K562 (cell line): ENCODE measurements around the gene SUPT5H. TPM values are rescaled to one million over a fixed set of nuclear protein-coding genes. Genes with fewer than 3 reads are reported as not detected.

Experiments
- CBFA2T2 ChIP-seq: fragments of 450-650 bp; conservative IDR thresholded peaks from 2 replicates; pipeline ENCODE4 v1.6.1; 2017; ENCODE audit warnings: mild to moderate bottlenecking
- CHD1 ChIP-seq: fragments of 200-600 bp; sonication (generic); IDR thresholded peaks from one replicate; pipeline ENCODE4 v1.6.1; 2012; ENCODE audit warnings: mild to moderate bottlenecking, moderate library complexity, low read length, inconsistent platforms
- CTBP1 ChIP-seq: fragments of 450-650 bp; IDR thresholded peaks from 2 replicates; pipeline ENCODE4 v1.6.1; 2016; ENCODE audit warnings: borderline replicate concordance
- E2F1 ChIP-seq: sonication (generic); formaldehyde crosslinking; IDR thresholded peaks from 2 replicates; pipeline ENCODE4 v1.8.1; 2023; ENCODE audit warnings: mild to moderate bottlenecking, missing genetic modification reagents, moderate library complexity
- FOXP4 ChIP-seq: sonication (generic); formaldehyde crosslinking; IDR thresholded peaks from 2 replicates; pipeline ENCODE4 v1.8.0; 2022; ENCODE audit warnings: mild to moderate bottlenecking, missing genetic modification reagents, borderline replicate concordance
- HDAC6 ChIP-seq: IDR thresholded peaks from 2 replicates; pipeline ENCODE4 v1.6.1; 2012; ENCODE audit warnings: low read depth, mild to moderate bottlenecking, control low read depth, inconsistent platforms, low read length, moderate library complexity
- KLF1 ChIP-seq: fragments of 450-650 bp; IDR thresholded peaks from 2 replicates; pipeline ENCODE4 v1.6.1; 2016; ENCODE audit warnings: missing genetic modification characterization, missing compliant biosample characterization
- NFIC ChIP-seq: fragments of 450-650 bp; IDR thresholded peaks from 2 replicates; pipeline ENCODE4 v1.6.1; 2017; ENCODE audit warnings: mild to moderate bottlenecking, inconsistent platforms
- RBBP5 ChIP-seq: fragments of 200-600 bp; sonication (generic); IDR thresholded peaks from 2 replicates; pipeline ENCODE4 v1.6.1; 2012; ENCODE audit warnings: borderline replicate concordance, mild to moderate bottlenecking, low read length, control low read depth, inconsistent platforms; ENCODE audit not compliant: insufficient read depth, poor library complexity, severe bottlenecking
- SIN3B ChIP-seq: fragments of 450-650 bp; IDR thresholded peaks from 2 replicates; pipeline ENCODE4 v1.6.1; 2017; ENCODE audit warnings: low read depth, mild to moderate bottlenecking, moderate library complexity
- ZNF395 ChIP-seq: fragments of 200-800 bp; sonication (Bioruptor generic); IDR thresholded peaks from 2 replicates; pipeline ENCODE4 v1.6.1; 2017; ENCODE audit warnings: missing genetic modification characterization, missing compliant biosample characterization
- ZNF398 ChIP-seq: fragments of 250-450 bp; sonication (Bioruptor Pico); IDR thresholded peaks from 2 replicates; pipeline ENCODE4 v1.8.0; 2021; ENCODE audit warnings: moderate library complexity, mild to moderate bottlenecking, inconsistent platforms
- polyA plus RNA-seq, 8 experiments: library from polyadenylated mRNA; depleted of rRNA in 4 of 8; stranded (reverse) in 5 of 8; unstranded in 3 of 8; fragments of >200 nt; fragmentation: Nextera tagmentation in 2 of 8; fragmentation: Illumina TruSeq in 1 of 8; extraction: Ambion mirVana in 2 of 8; extraction: Trizol in 1 of 8; gene quantifications; 2 replicates each; pipeline versions ENCODE4 v1.2.1 to v1.2.3, GENCODE V29; 2011 to 2014; ENCODE audit warnings: inconsistent platforms in 1 of 8, missing spikeins in 1 of 8
- total RNA-seq, 7 experiments: library from RNA; depleted of rRNA in 6 of 7; stranded (reverse); fragments of >200 nt in 6 of 7; fragmentation: Illumina TruSeq in 2 of 7; extraction: Trizol in 2 of 7; gene quantifications; 2 replicates each; pipeline versions ENCODE4 v1.2.1 to v1.2.3, GENCODE V29; 2011 to 2021; ENCODE audit warnings: low replicate concordance in 1 of 7
- TF ChIP-seq, protein P1 (sequence below), 3 experiments: fragments of 200-800 bp in 1 of 3; sonication (Bioruptor generic) in 1 of 3; sonication (generic) in 1 of 3; formaldehyde crosslinking in 1 of 3; IDR thresholded peaks; 2 replicates each; pipeline versions ENCODE4 v1.6.1 to v1.8.0; 2016 to 2022; ENCODE audit warnings: mild to moderate bottlenecking in 2 of 3, missing compliant biosample characterization in 2 of 3, missing genetic modification characterization in 2 of 3, missing genetic modification reagents in 1 of 3
- TF ChIP-seq, protein P2 (sequence below), 2 experiments: fragments of 450-650 bp; IDR thresholded peaks; 2 replicates each; pipeline ENCODE4 v1.6.1; 2016
- TF ChIP-seq, protein P3 (sequence below): fragments of 250-450 bp; sonication (Bioruptor Pico); IDR thresholded peaks from 2 replicates; pipeline ENCODE4 v1.4.0; 2020

SUPT5H gene
- total and polyA plus RNA-seq, 9 of the 15 experiments (the other 6 are each of a cell fraction or from before 2014, with no cell fraction given) = 13.3 to 85.9 (median 35.9) TPM

GRCh38 chr19:39506944-39507714 is 61.7 kb downstream of the SUPT5H start (continued):
- TF ChIP-seq FOXP4 = 0 out of 2 replicates have a peak, but pooled peaks have one; percentile 46
- TF ChIP-seq, protein P1, sequence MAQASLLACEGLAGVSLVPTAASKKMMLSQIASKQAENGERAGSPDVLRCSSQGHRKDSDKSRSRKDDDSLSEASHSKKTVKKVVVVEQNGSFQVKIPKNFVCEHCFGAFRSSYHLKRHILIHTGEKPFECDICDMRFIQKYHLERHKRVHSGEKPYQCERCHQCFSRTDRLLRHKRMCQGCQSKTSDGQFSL (CRISPR knock-in tag; IDR thresholded peaks at IDR 0.05) = no peak
- TF ChIP-seq, protein P1 (tag; IDR thresholded peaks at IDR 0.05) = no peak
- TF ChIP-seq CBFA2T2 = no peak
- peak; percentile 100 for TF ChIP-seq CTBP1
- no peak for TF ChIP-seq ZNF398 (CRISPR knock-in tag)
- peak; percentile 66 for TF ChIP-seq RBBP5
- TF ChIP-seq, protein P2, sequence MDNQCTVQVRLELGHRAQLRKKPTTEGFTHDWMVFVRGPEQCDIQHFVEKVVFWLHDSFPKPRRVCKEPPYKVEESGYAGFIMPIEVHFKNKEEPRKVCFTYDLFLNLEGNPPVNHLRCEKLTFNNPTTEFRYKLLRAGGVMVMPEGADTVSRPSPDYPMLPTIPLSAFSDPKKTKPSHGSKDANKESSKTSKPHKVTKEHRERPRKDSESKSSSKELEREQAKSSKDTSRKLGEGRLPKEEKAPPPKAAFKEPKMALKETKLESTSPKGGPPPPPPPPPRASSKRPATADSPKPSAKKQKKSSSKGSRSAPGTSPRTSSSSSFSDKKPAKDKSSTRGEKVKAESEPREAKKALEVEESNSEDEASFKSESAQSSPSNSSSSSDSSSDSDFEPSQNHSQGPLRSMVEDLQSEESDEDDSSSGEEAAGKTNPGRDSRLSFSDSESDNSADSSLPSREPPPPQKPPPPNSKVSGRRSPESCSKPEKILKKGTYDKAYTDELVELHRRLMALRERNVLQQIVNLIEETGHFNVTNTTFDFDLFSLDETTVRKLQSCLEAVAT (IDR thresholded peaks at IDR 0.05) = no peak
- peak; percentile 56; the same call in 1 of the 2 replicates for TF ChIP-seq ZNF395 (CRISPR knock-in tag)
- TF ChIP-seq, protein P3, sequence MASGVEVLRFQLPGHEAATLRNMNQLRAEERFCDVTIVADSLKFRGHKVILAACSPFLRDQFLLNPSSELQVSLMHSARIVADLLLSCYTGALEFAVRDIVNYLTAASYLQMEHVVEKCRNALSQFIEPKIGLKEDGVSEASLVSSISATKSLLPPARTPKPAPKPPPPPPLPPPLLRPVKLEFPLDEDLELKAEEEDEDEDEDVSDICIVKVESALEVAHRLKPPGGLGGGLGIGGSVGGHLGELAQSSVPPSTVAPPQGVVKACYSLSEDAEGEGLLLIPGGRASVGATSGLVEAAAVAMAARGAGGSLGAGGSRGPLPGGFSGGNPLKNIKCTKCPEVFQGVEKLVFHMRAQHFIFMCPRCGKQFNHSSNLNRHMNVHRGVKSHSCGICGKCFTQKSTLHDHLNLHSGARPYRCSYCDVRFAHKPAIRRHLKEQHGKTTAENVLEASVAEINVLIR (CRISPR knock-in tag) = no peak
- TF ChIP-seq CHD1 = peak; percentile 50
- peak; percentile 76 for TF ChIP-seq NFIC
- TF ChIP-seq HDAC6 = no peak
- TF ChIP-seq E2F1 (CRISPR knock-in tag) = no peak; the same call in 1 of the 2 replicates
- peak; percentile 54 for TF ChIP-seq SIN3B
- TF ChIP-seq KLF1 (tag) = peak; percentile 90
